IMR-90 (cell line): Measurements from ENCODE around the gene DSC3. TPM values are rescaled to one million over a fixed set of nuclear protein-coding genes. Genes with fewer than 3 reads are reported as not detected.

Experiments
- ATAC-seq: fragments of 200-7000 bp; cut with Tn5 transposase; 2 replicates; pipeline ENCODE4 v1.9.1; 2020; ENCODE audit warnings: low read depth, mild to moderate bottlenecking, moderate library complexity
- BruUV-seq: library from RNA; stranded (reverse); fragments of 400-500 nt; replicated peaks from 2 replicates; lab custom pipeline; 2021; lab: Mats Ljungman, UMichigan
- CTCF ChIA-PET: fragments of 300-600 bp; formaldehyde crosslinking; extraction: SDS; loops from one replicate; lab custom pipeline; 2021; ENCODE audit warnings: antibody characterized with exemption; lab: Yijun Ruan, JAX
- POLR2A ChIA-PET: fragments of 300-600 bp; sonication (Branson Sonifier 250); formaldehyde crosslinking; loops from one replicate; lab custom pipeline; 2022; ENCODE audit warnings: antibody characterized with exemption; ENCODE audit not compliant: unreplicated experiment; lab: Charles Lee
- DNase-seq: peaks from one replicate; pipeline ENCODE4 v3.0.0; 2013
- H2AFZ ChIP-seq: replicated peaks from 2 replicates; pipeline ENCODE3; 2013; ENCODE audit warnings: low read length, mild to moderate bottlenecking; ENCODE audit not compliant: poor library complexity
- H2AK5ac ChIP-seq: 2 replicates; pipeline ENCODE4 v1.6.1; 2013; ENCODE audit warnings: low read depth, low read length, inconsistent platforms
- H2AK9ac ChIP-seq: replicated peaks from 2 replicates; pipeline ENCODE3; 2013; ENCODE audit warnings: mild to moderate bottlenecking, low read depth, low read length, moderate library complexity; ENCODE audit not compliant: poor library complexity
- H2BK120ac ChIP-seq: 2 replicates; pipeline ENCODE4 v1.6.1; 2013; ENCODE audit warnings: low read depth, low read length, inconsistent platforms
- H2BK15ac ChIP-seq: 3 replicates; pipeline ENCODE4 v1.6.1; 2013; ENCODE audit warnings: low read depth, low read length, inconsistent platforms
- H2BK20ac ChIP-seq: 2 replicates; pipeline ENCODE4 v1.6.1; 2013; ENCODE audit warnings: low read depth, mild to moderate bottlenecking, inconsistent platforms, low read length, moderate library complexity
- H2BK5ac ChIP-seq: 2 replicates; pipeline ENCODE4 v1.6.1; 2013; ENCODE audit warnings: mild to moderate bottlenecking, low read depth, low read length, inconsistent platforms; ENCODE audit not compliant: poor library complexity, severe bottlenecking
- H3K14ac ChIP-seq: replicated peaks from 2 replicates; pipeline ENCODE4 v1.6.1; 2013; ENCODE audit warnings: low read depth, low read length, inconsistent platforms
- H3K18ac ChIP-seq: 2 replicates; pipeline ENCODE4 v1.6.1; 2013; ENCODE audit warnings: low read depth, low read length, control low read depth
- H3K23ac ChIP-seq: 2 replicates; pipeline ENCODE4 v1.6.1; 2013; ENCODE audit warnings: low read depth, low read length, inconsistent platforms
- H3K27ac ChIP-seq: 2 replicates; pipeline ENCODE4 v1.5.1; 2013; ENCODE audit warnings: mild to moderate bottlenecking, control low read depth, low read length; ENCODE audit not compliant: insufficient read depth
- H3K27me3 ChIP-seq: 2 replicates; pipeline ENCODE4 v1.6.1; 2013; ENCODE audit warnings: low read length; ENCODE audit not compliant: control insufficient read depth, insufficient read depth
- H3K36me3 ChIP-seq: 2 replicates; pipeline ENCODE4 v1.6.1; 2013; ENCODE audit warnings: low read length, mixed read lengths; ENCODE audit not compliant: control insufficient read depth, insufficient read depth
- H3K4ac ChIP-seq: 2 replicates; pipeline ENCODE4 v1.6.1; 2013; ENCODE audit warnings: low read depth, low read length, inconsistent platforms
- H3K4me1 ChIP-seq: 2 replicates; pipeline ENCODE4 v1.6.1; 2013; ENCODE audit warnings: low read length, mixed read lengths; ENCODE audit not compliant: control insufficient read depth, insufficient read depth
- H3K4me2 ChIP-seq: 2 replicates; pipeline ENCODE4 v1.6.1; 2013; ENCODE audit warnings: low read depth, mild to moderate bottlenecking, control low read depth, low read length, moderate library complexity
- H3K4me3 ChIP-seq: 2 replicates; pipeline ENCODE4 v1.5.1; 2013; ENCODE audit warnings: low read depth, mild to moderate bottlenecking, control low read depth, low read length, moderate library complexity; ENCODE audit not compliant: insufficient read depth
- H3K56ac ChIP-seq: 2 replicates; pipeline ENCODE4 v1.6.1; 2013; ENCODE audit warnings: low read length, inconsistent platforms; ENCODE audit not compliant: insufficient read depth; ENCODE audit errors: extremely low read depth
- H3K79me1 ChIP-seq, 2 experiments: 2 replicates each; pipeline ENCODE4 v1.6.1; 2013; ENCODE audit warnings: low read length in 2 of 2, inconsistent platforms in 1 of 2, low read depth in 1 of 2
- H3K9ac ChIP-seq: 2 replicates; pipeline ENCODE4 v1.6.1; 2013; ENCODE audit warnings: low read depth, low read length, control low read depth
- H3K9me1 ChIP-seq: 2 replicates; pipeline ENCODE4 v1.6.1; 2013; ENCODE audit warnings: low read length, inconsistent platforms; ENCODE audit not compliant: insufficient read depth
- H3K9me3 ChIP-seq: 2 replicates; pipeline ENCODE4 v1.6.1; 2013; ENCODE audit warnings: low read length; ENCODE audit not compliant: control insufficient read depth, insufficient read depth
- H4K20me1 ChIP-seq: 2 replicates; pipeline ENCODE4 v1.6.1; 2013; ENCODE audit warnings: low read length, inconsistent platforms; ENCODE audit not compliant: insufficient read depth
- H4K5ac ChIP-seq: 2 replicates; pipeline ENCODE4 v1.6.1; 2013; ENCODE audit warnings: mild to moderate bottlenecking, low read depth, low read length, control low read depth
- H4K8ac ChIP-seq, 2 experiments: 2 replicates each; pipeline ENCODE4 v1.6.1; 2013; ENCODE audit warnings: low read depth in 2 of 2, low read length in 2 of 2, control low read depth in 1 of 2, inconsistent platforms in 1 of 2
- H4K91ac ChIP-seq: 2 replicates; pipeline ENCODE4 v1.6.1; 2013; ENCODE audit warnings: low read depth, low read length, inconsistent platforms; ENCODE audit not compliant: insufficient read depth
- BHLHE40 ChIP-seq: fragments of 150-350 bp; IDR thresholded peaks from 2 replicates; pipeline ENCODE4 v1.6.1; 2016; ENCODE audit warnings: mild to moderate bottlenecking, low read depth, low read length
- CEBPB ChIP-seq: IDR thresholded peaks from 2 replicates; pipeline ENCODE4 v1.6.1; 2012; ENCODE audit warnings: low read depth, low read length, improper control_type of control experiment
- CHD1 ChIP-seq: IDR thresholded peaks from 2 replicates; pipeline ENCODE4 v1.6.1; 2012; ENCODE audit warnings: low read depth, low read length, improper control_type of control experiment
- CTCF ChIP-seq: conservative IDR thresholded peaks from 2 replicates; pipeline ENCODE4 v1.5.1; 2012; ENCODE audit warnings: mild to moderate bottlenecking, low read depth, low read length, improper control_type of control experiment
- ELK1 ChIP-seq: fragments of 150-350 bp; IDR thresholded peaks from 2 replicates; pipeline ENCODE4 v1.6.1; 2016; ENCODE audit warnings: low read depth, mild to moderate bottlenecking, low read length, moderate library complexity, borderline replicate concordance
- FOS ChIP-seq: fragments of 150-350 bp; IDR thresholded peaks from 2 replicates; pipeline ENCODE4 v1.6.1; 2016; ENCODE audit warnings: low read depth, low read length
- MAFK ChIP-seq: IDR thresholded peaks from 2 replicates; pipeline ENCODE4 v1.6.1; 2012; ENCODE audit warnings: low read depth, low read length, improper control_type of control experiment
- MAZ ChIP-seq: IDR thresholded peaks from 2 replicates; pipeline ENCODE4 v1.6.1; 2012; ENCODE audit warnings: low read depth, mild to moderate bottlenecking, low read length, improper control_type of control experiment, moderate library complexity, borderline replicate concordance
- MXI1 ChIP-seq: IDR thresholded peaks from 2 replicates; pipeline ENCODE4 v1.6.1; 2012; ENCODE audit warnings: low read depth, mild to moderate bottlenecking, low read length, moderate library complexity, borderline replicate concordance
- RAD21 ChIP-seq: IDR thresholded peaks from 2 replicates; pipeline ENCODE4 v1.6.1; 2012; ENCODE audit warnings: low read length, improper control_type of control experiment
- RFX5 ChIP-seq: IDR thresholded peaks from 2 replicates; pipeline ENCODE4 v1.8.0; 2012; ENCODE audit warnings: low read depth, mild to moderate bottlenecking, low read length, moderate library complexity
- SMC3 ChIP-seq: fragments of 150-350 bp; IDR thresholded peaks from 2 replicates; pipeline ENCODE4 v1.6.1; 2016; ENCODE audit warnings: low read depth, mild to moderate bottlenecking, antibody characterized with exemption, low read length, moderate library complexity
- USF2 ChIP-seq: fragments of 150-350 bp; IDR thresholded peaks from 2 replicates; pipeline ENCODE4 v1.6.1; 2017; ENCODE audit warnings: mild to moderate bottlenecking, antibody characterized with exemption, low read length, low read depth
- dilution Hi-C: fragments of 300-500 bp; cut with HindIII; formaldehyde crosslinking; loops from one replicate; pipeline ENCODE4 v1.14.3; 2018; ENCODE audit warnings: low sequenced_read_pairs; ENCODE audit not compliant: unreplicated experiment
- in situ Hi-C: fragments of 300-500 bp; cut with MboI; formaldehyde crosslinking; loops from 3 replicates; pipeline ENCODE4 v1.14.3; 2019; ENCODE audit warnings: low sequenced_read_pairs, inconsistent platforms, mixed read lengths
- intact Hi-C: fragments of 100-400 bp; cut with micrococcal nuclease; formaldehyde crosslinking; loops from 2 replicates; pipeline ENCODE4 v1.10.0; 2022
- polyA plus RNA-seq, 3 experiments: library from polyadenylated mRNA; depleted of rRNA; stranded (reverse); fragments of >200 nt; gene quantifications; 2 replicates each; pipeline ENCODE4 v1.2.3, GENCODE V29; 2012; ENCODE audit warnings: low replicate concordance in 1 of 3
- total RNA-seq: library from RNA; depleted of rRNA; stranded (reverse); fragments of >200 nt; gene quantifications from 2 replicates; pipeline ENCODE4 v1.2.3, GENCODE V29; 2012

DSC3 gene
- total and polyA plus RNA-seq, 2 of the 4 experiments (the other 2 are of a cell fraction): under 0.01 to 0.09 TPM

- POLR2A ChIA-PET: no interaction called here
- no peak overlapping the region for H3K18ac ChIP-seq
- H3K4me3 ChIP-seq: no peak overlapping the region
- BruUV-seq: no TSS peak
- H2BK20ac ChIP-seq: no peak overlapping the region
- H2AK9ac ChIP-seq: no peak overlapping the region
- H2BK15ac ChIP-seq: no peak overlapping the region
- H4K91ac ChIP-seq: no peak overlapping the region
- intact Hi-C loops (no loop called here), dilution Hi-C loops (no loop called here), in situ Hi-C loops (no loop called here)
- DNase-seq: no peak
- no peak for TF ChIP-seq FOS
- TF ChIP-seq CHD1: no peak
- no peak for TF ChIP-seq USF2
- no peak for TF ChIP-seq RFX5
- no peak for TF ChIP-seq CEBPB
- no peak for TF ChIP-seq MAZ
- TF ChIP-seq ELK1: no peak
- TF ChIP-seq BHLHE40: no peak
- TF ChIP-seq RAD21: no peak
- TF ChIP-seq SMC3: no peak
- no peak for TF ChIP-seq CTCF
- TF ChIP-seq MXI1: no peak
- no peak for TF ChIP-seq MAFK
- no peak overlapping the region for H4K5ac ChIP-seq
- no peaks in the 10 kb centered on the region for H3K36me3 ChIP-seq
- no peak overlapping the region for H4K8ac ChIP-seq
- no peaks in the 10 kb centered on the region for H3K4me1 ChIP-seq
- peaks cover 6% of the 10 kb centered on the region for H3K9me3 ChIP-seq
- H3K23ac ChIP-seq: no peak overlapping the region
- ATAC-seq: no peak
- no peak overlapping the region for H2AK5ac ChIP-seq
- H3K9ac ChIP-seq: no peak overlapping the region
- H3K9me1 ChIP-seq: no peaks in the 10 kb centered on the region
- peaks cover 10% of the 10 kb centered on the region; the same call in 1 of the 2 replicates for H3K27me3 ChIP-seq
- no peak overlapping the region for H3K56ac ChIP-seq
- H3K4me2 ChIP-seq: no peak overlapping the region
- H2BK120ac ChIP-seq: no peak overlapping the region
- H2AFZ ChIP-seq: no peak overlapping the region
- H3K4ac ChIP-seq: no peak overlapping the region
- H3K79me1 ChIP-seq: no peaks in the 10 kb centered on the region
- no peak overlapping the region for H2BK5ac ChIP-seq
- CTCF ChIA-PET: no interaction called here
- no peak overlapping the region for H3K14ac ChIP-seq
- no peak overlapping the region for H3K27ac ChIP-seq
- no peaks in the 10 kb centered on the region for H4K20me1 ChIP-seq
Observed at GRCh38 chr18:31046916-31047315, 4.4 kb upstream of the DSC3 start.
